ENCODE results near the gene PLCH2. TPM values are rescaled to one million over a fixed set of nuclear protein-coding genes. Genes with fewer than 3 reads are reported as not detected.

PLCH2 gene, protein sequence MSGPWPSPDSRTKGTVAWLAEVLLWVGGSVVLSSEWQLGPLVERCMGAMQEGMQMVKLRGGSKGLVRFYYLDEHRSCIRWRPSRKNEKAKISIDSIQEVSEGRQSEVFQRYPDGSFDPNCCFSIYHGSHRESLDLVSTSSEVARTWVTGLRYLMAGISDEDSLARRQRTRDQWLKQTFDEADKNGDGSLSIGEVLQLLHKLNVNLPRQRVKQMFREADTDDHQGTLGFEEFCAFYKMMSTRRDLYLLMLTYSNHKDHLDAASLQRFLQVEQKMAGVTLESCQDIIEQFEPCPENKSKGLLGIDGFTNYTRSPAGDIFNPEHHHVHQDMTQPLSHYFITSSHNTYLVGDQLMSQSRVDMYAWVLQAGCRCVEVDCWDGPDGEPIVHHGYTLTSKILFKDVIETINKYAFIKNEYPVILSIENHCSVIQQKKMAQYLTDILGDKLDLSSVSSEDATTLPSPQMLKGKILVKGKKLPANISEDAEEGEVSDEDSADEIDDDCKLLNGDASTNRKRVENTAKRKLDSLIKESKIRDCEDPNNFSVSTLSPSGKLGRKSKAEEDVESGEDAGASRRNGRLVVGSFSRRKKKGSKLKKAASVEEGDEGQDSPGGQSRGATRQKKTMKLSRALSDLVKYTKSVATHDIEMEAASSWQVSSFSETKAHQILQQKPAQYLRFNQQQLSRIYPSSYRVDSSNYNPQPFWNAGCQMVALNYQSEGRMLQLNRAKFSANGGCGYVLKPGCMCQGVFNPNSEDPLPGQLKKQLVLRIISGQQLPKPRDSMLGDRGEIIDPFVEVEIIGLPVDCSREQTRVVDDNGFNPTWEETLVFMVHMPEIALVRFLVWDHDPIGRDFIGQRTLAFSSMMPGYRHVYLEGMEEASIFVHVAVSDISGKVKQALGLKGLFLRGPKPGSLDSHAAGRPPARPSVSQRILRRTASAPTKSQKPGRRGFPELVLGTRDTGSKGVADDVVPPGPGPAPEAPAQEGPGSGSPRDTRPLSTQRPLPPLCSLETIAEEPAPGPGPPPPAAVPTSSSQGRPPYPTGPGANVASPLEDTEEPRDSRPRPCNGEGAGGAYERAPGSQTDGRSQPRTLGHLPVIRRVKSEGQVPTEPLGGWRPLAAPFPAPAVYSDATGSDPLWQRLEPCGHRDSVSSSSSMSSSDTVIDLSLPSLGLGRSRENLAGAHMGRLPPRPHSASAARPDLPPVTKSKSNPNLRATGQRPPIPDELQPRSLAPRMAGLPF (N-terminal part only)
- total RNA-seq = 1 to 10 TPM; 3.6 to 4.6 TPM
- long read RNA-seq, partial matches to known transcripts = 1 of 1 reads
- long read RNA-seq, other reads (novel, unspliced or antisense) = 0 of 1 reads

DNA sequence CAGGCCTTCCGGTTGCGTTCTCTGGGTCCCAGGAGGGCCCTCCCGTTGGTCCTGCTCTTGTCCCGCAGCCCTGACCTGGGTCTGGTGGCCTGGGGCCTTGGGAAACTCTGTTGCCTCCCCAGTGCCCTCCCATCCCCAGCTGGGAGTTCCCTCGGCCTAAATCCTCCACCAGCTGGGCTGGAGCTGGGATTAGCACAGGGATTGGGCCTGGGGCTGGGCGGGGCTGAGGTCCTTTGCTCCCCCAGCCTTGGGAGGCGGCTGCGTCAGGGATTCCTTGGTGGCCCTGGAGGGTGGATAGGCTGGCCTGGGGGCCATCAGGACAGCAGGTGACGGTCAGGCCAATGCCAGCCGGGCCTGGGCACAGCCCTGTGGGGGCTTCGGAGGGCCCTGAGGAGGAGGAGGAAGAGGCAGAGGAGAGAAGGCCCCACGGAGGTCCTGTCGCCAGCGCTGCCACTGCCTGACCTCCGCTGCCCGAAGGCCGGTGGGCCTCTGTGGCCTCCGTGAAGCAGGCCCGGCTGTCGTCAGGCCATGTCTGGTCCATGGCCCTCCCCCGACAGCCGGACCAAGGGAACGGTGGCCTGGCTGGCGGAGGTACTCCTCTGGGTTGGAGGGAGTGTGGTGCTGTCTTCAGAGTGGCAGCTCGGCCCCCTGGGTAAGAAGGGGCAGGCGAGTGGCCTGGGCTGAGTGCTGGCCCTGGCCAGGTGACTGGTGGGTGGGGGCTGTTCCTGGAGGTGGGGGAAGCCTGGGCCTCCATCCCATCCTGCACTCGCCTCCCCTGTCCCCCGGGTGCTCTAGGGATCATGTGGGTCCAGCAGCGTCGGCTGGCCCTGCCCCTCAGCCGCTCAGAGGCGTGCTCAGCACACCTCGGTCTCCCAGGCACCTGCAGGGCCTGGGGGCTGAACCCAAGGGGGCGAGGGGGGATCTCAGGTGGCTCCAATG is at the start of gene PLCH2:
TSS of gene PLCH2 (plus strand) at position 229 of the 939 bp plus-strand sequence. CDS start at position 529, 300 bp downstream.
- DNase-seq (no peak), ATAC-seq (no peak)
- intact Hi-C loops (cut with DNase I, micrococcal nuclease) = no loop called here

DNA sequence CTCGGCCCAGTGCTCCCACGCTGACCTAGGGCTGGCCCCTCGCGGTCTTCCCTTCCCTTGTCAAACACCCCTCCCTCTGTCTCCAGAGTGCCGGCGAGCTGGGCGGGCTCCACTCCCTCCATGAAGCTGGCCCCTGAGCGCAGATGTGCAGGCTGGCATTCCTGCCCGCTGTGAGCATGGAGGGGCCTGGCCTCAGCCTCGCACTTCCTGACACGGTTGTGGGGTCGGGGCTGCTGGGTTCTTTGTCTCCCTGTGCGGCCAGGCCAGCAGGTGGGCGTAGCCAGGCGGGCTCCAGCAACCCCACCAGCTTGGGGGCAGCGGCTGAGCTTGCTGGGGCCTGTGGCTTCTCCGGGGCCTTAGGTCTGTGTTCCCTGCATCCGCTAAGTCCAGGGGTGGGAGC is 49.5 kb upstream of the PLCH2 start:
- intact Hi-C loops (cut with DNase I, micrococcal nuclease) = no loop called here
- DNase-seq (no peak), ATAC-seq (no peak)

DNA sequence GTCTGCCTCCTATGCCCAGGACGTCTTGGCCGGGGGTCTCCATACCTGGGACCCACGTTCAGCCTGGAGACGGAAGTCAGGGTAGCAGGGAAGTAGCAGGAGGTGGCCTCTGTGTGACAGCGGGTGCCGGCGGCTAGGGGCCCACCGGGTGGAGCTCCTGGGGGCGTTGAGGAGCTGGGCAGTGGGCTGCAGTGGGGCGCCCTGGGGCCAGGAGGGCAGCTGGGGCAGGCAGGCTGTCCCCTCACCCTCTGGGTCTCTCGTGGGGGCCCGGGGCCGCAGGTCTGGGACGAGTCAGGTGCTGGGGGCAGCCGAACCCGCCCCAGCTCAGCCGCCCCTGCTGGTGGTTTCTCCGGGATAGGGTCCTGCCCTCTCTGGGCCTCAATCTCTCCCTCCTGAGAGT is 49.0 kb upstream of the PLCH2 start:
- DNase-seq (no peak), ATAC-seq (no peak)
- intact Hi-C loops (cut with DNase I, micrococcal nuclease) = no loop called here

DNA sequence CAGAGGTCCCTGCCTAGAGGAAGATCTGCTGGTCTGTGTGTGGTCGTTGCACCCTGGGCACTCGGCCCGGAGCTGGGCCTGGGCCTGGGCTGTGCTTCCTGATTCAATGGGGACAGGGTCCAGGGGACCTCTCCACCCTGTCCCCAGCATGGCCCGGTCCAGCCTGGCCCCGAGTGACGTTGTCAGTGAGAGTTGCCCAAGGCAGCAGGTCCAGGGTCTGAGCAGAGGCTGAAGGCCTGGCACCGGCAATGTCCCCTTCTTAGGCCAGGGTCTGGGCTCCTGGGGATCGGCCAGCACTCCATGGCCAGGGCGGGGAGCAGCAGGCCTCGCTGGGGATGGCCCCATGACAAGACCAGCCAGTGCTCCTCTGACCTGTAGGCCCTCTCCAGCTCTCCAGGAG is 48.1 kb upstream of the PLCH2 start:
- DNase-seq (no peak), ATAC-seq (no peak)
- intact Hi-C loops (cut with DNase I, micrococcal nuclease) = no loop called here

DNA sequence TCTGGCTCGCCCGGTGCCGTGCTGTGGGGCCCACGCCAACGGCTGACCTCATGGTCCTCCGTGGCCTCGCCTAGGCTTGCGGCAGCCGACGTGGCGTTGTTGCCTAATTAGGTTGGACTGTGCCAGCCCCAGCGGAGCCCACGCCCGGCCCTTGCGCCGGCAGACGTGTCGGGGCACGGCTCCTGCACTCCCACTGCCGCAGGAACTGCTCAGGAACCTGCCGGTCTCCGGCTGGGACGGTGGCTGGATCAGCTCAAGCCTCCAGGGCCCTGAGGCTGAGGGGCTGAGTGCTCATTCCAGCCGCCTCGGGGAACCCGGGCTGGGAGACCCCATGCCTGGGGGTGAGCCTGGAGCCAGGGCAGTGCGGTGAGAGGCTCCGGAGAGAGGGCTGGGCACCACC is 47.6 kb upstream of the PLCH2 start:
- intact Hi-C loops (cut with DNase I, micrococcal nuclease) = no loop called here
- no peak for DNase-seq
- ATAC-seq = no peak

DNA sequence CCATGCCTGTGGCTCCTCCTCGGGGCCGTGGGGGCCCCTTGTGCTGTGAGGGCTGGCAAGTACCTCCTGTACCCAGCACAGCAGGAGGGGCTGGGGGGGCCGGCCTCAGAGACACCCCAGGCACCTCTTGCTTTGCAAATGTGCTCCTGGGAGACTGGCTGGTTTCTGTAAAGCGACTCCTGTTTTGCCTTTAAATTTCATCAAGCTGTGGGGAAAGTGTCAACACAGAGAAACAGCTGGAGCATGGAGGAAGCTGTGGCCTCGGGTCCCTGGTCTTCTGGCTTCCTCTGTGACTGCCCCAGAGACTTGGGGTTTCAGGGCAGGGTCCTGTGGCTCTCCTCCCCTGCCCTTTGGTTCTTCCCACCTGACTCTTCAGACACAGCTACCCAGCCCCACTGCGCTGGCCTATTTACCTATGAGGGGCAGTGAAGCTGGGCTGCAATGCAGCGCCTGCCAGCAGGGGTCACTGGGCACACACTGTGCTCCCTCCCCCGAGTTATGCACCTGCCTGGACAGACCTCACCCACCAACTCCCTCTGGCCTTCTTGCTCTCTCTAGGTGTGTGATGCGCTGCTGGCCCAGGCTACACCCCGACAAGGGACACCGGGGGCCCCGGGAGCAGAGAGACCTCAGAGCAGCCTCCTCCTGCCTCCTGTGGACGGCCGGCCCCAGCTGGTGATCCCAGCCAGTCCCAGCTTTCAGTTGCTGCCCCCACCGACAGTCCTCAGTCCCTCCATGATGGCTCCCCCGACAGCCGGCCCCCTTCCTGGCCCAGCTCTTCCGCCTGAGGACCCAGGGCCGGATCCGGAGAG is 46.1 kb upstream of the PLCH2 start:
- intact Hi-C loops (cut with DNase I, micrococcal nuclease) = no loop called here
- ATAC-seq (no peak), DNase-seq (no peak)

DNA sequence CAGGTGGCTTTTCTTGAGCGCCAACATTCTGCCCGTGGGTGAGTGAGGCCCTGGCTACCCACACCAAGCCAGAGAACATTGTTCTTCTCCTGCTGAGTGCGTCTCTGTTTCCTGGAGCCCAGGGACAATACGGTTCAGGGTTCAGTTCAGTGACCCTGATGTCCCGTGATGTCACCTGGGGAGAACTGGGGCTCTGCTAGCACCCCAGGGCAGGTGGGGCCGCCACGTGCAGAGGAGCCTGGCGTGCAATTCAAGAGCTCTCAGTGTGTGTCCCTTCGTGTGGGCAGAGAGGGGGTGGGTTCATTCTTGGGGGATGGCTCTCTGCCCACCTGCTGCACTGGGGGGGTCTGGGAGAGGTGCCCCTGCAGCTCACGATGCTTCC is 45.5 kb upstream of the PLCH2 start:
- no peak for DNase-seq
- ATAC-seq = no peak
- intact Hi-C loops (cut with DNase I, micrococcal nuclease) = no loop called here

DNA sequence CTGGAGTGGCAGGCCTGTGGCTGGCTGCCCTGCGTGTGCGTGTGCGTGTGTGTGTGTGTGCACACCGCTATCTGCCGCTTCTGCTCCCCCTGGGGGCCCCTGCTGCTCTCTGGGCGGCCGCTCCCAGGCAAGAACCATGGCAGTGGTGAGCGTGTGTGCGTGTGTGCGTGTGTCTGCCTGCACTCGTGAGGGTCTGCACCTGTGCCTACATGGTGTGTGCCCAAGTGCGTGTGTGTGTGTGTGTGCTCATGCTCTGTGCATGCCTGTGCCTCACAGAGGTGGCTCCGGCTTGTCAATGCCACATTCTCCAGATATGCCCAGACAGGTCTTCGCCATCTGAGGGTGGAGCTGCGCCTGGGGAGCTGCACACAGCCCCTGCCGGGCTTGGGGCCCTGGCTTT is 45.0 kb upstream of the PLCH2 start:
- intact Hi-C loops (cut with DNase I, micrococcal nuclease) = no loop called here
- ATAC-seq = no peak
- no peak for DNase-seq

DNA sequence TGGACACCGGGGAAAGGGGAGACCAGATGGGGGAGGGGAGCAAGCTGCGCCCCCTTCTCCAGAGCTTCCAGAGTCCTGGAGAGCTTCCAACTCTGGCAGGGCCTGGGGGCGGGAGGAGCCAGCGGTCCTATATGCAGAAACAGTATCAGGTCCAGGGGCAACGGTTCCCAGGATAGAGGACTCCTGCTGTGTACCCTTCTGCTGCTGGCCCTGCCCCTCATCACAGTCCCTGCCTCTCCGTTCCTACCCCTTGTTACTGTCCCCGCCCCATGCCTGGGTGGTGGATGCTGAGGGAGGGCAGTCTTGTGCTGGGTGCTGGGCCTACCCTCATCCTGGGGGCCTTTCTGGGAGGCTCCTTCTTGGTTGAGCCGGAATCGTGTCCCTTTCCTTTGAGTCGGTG is 44.6 kb upstream of the PLCH2 start:
- ATAC-seq (no peak), DNase-seq (no peak)
- intact Hi-C loops (cut with DNase I, micrococcal nuclease) = no loop called here

DNA sequence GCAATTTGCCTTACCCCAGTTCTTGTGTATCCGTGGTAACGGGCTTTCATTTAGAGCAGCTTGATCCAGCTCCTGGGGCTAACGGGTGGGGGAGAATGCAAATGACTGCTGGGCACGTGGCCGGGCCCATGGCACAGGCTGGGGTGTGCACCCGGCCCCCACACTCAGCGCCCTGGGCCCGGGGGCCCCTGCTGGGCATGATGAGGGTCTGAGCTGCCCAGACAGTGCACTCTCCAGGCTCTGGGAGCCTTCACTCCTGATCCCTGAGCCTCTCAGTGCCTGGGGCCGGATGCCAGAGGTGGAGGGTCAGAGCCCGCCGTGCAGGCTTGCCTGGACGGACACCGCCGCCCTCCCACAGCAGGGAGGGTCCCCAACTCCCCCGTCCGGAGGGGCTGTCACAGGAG is 43.6 kb upstream of the PLCH2 start:
- ATAC-seq (no peak), DNase-seq (no peak)
- intact Hi-C loops (cut with DNase I, micrococcal nuclease) = no loop called here

DNA sequence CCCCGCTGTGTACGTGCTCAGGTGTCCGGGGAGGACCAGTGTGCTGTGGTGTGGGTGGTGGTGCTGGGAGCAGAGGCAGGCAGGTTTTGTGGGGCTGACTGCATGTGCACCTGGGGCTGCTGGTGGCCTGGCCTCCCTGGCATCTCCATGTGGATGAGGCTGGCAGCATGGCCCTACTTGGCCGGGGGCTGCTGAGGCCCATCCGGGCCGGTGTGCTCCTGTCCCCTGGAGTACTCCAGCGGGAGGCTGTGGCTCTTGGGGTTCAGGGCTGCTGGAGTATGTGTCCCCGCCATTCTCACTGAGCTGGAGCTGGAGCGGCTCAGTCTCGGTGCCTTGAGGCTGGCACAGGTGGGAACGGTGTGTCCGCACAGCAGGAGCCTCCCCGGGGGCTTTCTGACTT is 42.9 kb upstream of the PLCH2 start:
- intact Hi-C loops (cut with DNase I, micrococcal nuclease) = no loop called here
- DNase-seq (no peak), ATAC-seq (no peak)

DNA sequence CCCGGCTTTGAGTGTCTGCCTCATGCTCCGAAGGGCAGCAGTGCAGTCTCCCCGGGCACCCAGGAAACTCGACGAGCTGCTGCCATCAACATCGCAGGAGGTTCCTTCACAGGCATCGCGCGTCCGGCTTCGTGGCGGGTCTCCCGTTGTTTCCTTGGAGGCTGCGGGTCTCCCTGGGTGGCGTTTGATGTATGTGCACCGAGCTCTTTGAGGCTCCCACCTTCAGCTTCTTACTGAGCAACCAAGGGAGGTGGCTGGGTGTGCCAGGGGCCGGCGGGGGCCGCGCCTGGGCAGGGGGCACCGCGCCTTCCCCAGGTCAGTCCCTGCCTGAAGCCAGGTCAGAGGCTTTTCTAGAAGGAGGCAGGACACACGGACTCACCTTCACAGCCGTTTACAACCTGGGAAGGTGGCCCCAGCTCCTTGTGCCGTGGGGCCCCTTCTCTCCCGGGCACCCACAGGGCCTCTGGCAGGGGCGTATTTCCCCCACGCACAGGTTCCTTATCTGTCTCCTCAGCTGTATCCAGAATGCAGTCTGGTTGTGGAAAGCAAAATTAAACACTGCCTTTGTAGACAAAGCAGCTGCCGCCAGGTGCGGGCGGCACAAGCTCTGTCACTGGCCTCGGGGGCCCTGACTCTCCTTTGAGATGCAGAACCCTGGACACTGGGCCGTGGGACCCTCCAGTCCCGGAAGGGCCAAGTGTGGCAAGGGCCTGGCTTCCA is 42.0 kb upstream of the PLCH2 start:
- ATAC-seq (no peak), DNase-seq (no peak)

DNA sequence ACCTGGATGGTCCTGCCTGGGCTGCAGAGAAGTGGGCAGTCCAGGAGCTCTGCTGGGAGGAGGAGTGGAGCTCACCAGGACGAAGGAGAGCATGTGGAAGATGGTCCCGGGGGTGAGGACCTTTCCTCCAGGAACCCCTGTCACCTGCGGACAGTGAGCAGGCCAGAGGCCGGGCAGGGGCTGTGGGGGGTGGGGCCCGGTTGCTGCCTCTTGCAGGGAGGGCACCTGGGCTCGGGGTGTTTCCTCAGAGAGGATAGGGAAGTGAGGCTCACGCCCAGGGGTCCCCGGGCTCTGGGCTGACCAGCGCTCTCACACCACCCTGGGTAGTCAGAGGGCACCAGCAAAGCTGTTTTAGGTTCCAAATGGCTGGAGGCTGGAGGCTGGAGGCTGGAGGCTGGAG is 41.0 kb upstream of the PLCH2 start:
- DNase-seq (no peak), ATAC-seq (no peak)
- intact Hi-C loops (cut with DNase I, micrococcal nuclease) = no loop called here

More for the DNA sequence above, 42.0 kb upstream of the PLCH2 start:
- intact Hi-C loops (cut with DNase I, micrococcal nuclease) = no loop called here

DNA sequence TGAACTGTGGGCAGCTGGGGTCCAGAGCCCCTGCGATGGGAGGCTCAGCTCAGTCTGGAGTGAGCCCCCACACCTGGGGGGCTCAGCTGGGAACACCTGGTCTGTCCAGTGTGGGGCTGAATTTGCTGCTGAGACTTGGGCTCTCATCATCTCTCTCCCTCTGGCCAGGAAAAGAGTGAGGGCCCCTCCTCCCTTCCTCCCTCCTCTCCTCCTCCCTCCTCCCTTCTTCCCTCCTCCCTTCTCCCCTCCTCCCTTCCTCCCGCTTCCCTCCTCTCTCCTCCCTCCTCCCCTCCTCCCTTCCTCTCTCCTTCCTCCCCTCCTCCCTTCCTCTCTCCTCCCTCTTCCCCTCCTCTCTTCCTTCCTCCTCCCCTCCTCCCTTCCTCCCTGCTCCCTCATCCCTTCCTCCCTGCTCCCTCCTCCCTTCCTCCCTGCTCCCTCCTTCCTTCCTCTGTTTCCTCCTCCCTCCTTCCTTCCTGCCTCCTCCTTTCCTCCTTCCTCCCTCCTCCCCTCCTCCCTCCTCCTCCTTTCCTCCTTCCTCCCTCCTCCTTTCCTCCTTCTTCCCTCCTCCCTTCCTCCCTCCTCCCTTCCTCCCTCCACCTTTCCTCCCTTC is 40.2 kb upstream of the PLCH2 start:
- no peak for ATAC-seq
- intact Hi-C loops (cut with DNase I, micrococcal nuclease) = no loop called here

DNA sequence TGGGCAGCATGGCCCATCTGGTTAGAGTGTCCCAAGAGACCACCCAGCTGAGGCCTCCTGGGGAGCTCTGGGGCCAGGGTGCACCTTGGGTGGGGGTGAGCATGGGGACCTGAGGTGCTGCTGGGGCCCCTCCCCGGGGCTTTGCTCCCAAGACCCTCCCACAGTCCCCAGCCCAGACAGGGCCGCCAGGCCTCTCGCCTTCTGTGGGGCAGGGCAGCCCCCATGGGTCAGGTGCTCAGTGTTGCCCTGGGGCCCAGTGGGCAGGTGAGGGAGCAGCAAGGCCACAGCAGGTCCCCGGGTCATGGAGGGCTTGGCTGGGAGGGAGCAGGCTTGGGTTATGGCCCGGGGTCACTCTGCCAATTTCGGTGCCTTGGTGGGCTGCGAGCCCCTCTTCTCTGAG is 39.2 kb upstream of the PLCH2 start:
- DNase-seq = no peak
- no peak for ATAC-seq
- intact Hi-C loops (cut with DNase I, micrococcal nuclease) = no loop called here

More for the DNA sequence above, 40.2 kb upstream of the PLCH2 start:
- no peak for DNase-seq

DNA sequence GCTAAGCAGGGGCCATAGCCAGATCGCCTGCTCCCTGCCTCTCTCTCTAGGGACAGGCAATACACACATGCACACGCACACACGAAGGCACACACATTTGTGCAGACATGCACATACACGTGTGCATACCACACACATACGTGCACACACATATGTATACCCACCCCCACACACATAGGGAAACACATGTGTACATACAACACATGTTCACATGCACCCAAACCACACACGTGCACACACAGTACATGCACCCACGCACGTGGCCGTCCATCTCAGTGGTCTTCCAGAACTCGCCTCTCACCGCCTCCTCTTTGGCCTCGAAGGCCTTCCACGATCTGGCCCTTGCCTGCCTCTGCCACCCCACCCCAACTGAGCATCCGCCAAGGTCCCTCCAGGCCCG is 38.5 kb upstream of the PLCH2 start:
- no peak for ATAC-seq
- intact Hi-C loops (cut with DNase I, micrococcal nuclease) = no loop called here
- no peak for DNase-seq

Measured in left colon (tissue), 2 donors.